Stromal cell of bone marrow (primary cell): ENCODE measurements around the gene DPEP2NB.
"Not testable (repeated sequence)": the region's sequence is repeated elsewhere in the genome, so short reads cannot be mapped to it uniquely, and the experiment has no call there.

Experiments used
- DNase-seq: peaks from one replicate; pipeline ENCODE4 v3.0.0-alpha.2; 2012; ENCODE audit warnings: low read depth

The DPEP2NB gene

GRCh38 chr16:67982011-67982696 is 33.6 kb downstream of the DPEP2NB start:
- DNase-seq, result no peak

- DNase-seq, result no peak
Measured at GRCh38 chr16:67979955-67980678, 35.6 kb downstream of the DPEP2NB start, which contains the start of gene DPEP3. TSS of gene DPEP3 (minus strand) at chr16:67980499. CDS start at chr16:67980380, 119 bp downstream.

GRCh38 chr16:67977469-67978227 is 38.1 kb downstream of the DPEP2NB start:
- DNase-seq, result no peak

- no peak for DNase-seq
Measured at GRCh38 chr16:67977005-67977404, 38.7 kb downstream of the DPEP2NB start.

GRCh38 chr16:67976205-67976604 is 39.5 kb downstream of the DPEP2NB start:
- DNase-seq, result no peak

GRCh38 chr16:67975321-67976105 is 40.2 kb downstream of the DPEP2NB start:
- no peak for DNase-seq

GRCh38 chr16:67972285-67972684 is 43.4 kb downstream of the DPEP2NB start:
- DNase-seq, result not testable (repeated sequence)

- DNase-seq, result no peak
Measured at GRCh38 chr16:67971111-67971510, 44.6 kb downstream of the DPEP2NB start.

- DNase-seq, result no peak
Measured at GRCh38 chr16:67969254-67970039, 46.3 kb downstream of the DPEP2NB start.

- peak; percentile 64 for DNase-seq
Measured at GRCh38 chr16:67968400-67969253, 47.1 kb downstream of the DPEP2NB start, which contains the start of gene SLC12A4. TSS of gene SLC12A4 (minus strand) at chr16:67968637. CDS start at chr16:67968553, 84 bp downstream.

- no peak for DNase-seq
Measured at GRCh38 chr16:67967958-67968399, 47.7 kb downstream of the DPEP2NB start.

- DNase-seq, result no peak
Measured at GRCh38 chr16:67967183-67967957, 48.3 kb downstream of the DPEP2NB start.

- no peak for DNase-seq
Measured at GRCh38 chr16:67966549-67967182, 49.0 kb downstream of the DPEP2NB start.

GRCh38 chr16:67965668-67966548 is 49.8 kb downstream of the DPEP2NB start:
- no peak for DNase-seq

- DNase-seq, result no peak
Measured at GRCh38 chr16:67964477-67965131, 51.1 kb downstream of the DPEP2NB start.

GRCh38 chr16:67963662-67964321 is 51.9 kb downstream of the DPEP2NB start:
- DNase-seq, result no peak
